GM12875 (cell line): Measurements from ENCODE around the gene FBXO36.
A peak's percentile ranks its signal among the peaks of the same experiment; 100 is the strongest.
"Not testable (repeated sequence)": the region's sequence is repeated elsewhere in the genome, so short reads cannot be mapped to it uniquely, and the experiment has no call there.

Source experiments
- H3K4me3 ChIP-seq: one replicate; pipeline ENCODE4 v1.5.1; 2011; ENCODE audit warnings: low read depth, low read length, control low read depth
- CTCF ChIP-seq: IDR thresholded peaks from 2 replicates; pipeline ENCODE4 v1.5.1; 2011; ENCODE audit warnings: low read depth, mild to moderate bottlenecking, control low read depth, inconsistent platforms, low read length, moderate library complexity, borderline replicate concordance; ENCODE audit not compliant: insufficient read depth

Gene FBXO36

GRCh38 chr2:229914171-229914570, 8.1 kb upstream of the FBXO36 start:
- no peak overlapping the region for H3K4me3 ChIP-seq
- TF ChIP-seq CTCF = no peak

- no peak for TF ChIP-seq CTCF
- H3K4me3 ChIP-seq = no peak overlapping the region
Measured at GRCh38 chr2:229917793-229918192, 4.5 kb upstream of the FBXO36 start.

GRCh38 chr2:229920011-229920641, 2.2 kb upstream of the FBXO36 start:
- peak overlapping the region; percentile 77 for H3K4me3 ChIP-seq
- no peak for TF ChIP-seq CTCF

GRCh38 chr2:229921101-229921891, 1.0 kb upstream of the FBXO36 start:
- H3K4me3 ChIP-seq = peak overlapping the region; percentile 77
- TF ChIP-seq CTCF = no peak

- peak within 1 kb of the TSS; percentile 77 for H3K4me3 ChIP-seq
- TF ChIP-seq CTCF = no peak
Measured at GRCh38 chr2:229921892-229922448, 333 bp upstream of the FBXO36 start, which contains the start of gene TRIP12. TSS of gene TRIP12 (minus strand) at chr2:229922009. CDS start at chr2:229880079, 41,930 bp downstream.

GRCh38 chr2:229924541-229924940, 2.2 kb downstream of the FBXO36 start:
- H3K4me3 ChIP-seq = not testable (repeated sequence)

GRCh38 chr2:229925201-229925600, 2.9 kb downstream of the FBXO36 start:
- no peak overlapping the region for H3K4me3 ChIP-seq
- TF ChIP-seq CTCF = no peak
